Retinal pigment epithelial cell (primary cell): ENCODE measurements around the gene BMI1.

Experiments
- DNase-seq: peaks from one replicate; pipeline ENCODE4 v3.0.0-alpha.2; 2010; ENCODE audit warnings: low read depth
- H3K4me3 ChIP-seq: 2 replicates; pipeline ENCODE4 v1.5.1; 2011; ENCODE audit warnings: mild to moderate bottlenecking, low read length, control low read depth, moderate library complexity
- CTCF ChIP-seq: conservative IDR thresholded peaks from 2 replicates; pipeline ENCODE4 v1.5.1; 2011; ENCODE audit warnings: low read depth, low read length, control low read depth, inconsistent platforms

The BMI1 gene

DNA sequence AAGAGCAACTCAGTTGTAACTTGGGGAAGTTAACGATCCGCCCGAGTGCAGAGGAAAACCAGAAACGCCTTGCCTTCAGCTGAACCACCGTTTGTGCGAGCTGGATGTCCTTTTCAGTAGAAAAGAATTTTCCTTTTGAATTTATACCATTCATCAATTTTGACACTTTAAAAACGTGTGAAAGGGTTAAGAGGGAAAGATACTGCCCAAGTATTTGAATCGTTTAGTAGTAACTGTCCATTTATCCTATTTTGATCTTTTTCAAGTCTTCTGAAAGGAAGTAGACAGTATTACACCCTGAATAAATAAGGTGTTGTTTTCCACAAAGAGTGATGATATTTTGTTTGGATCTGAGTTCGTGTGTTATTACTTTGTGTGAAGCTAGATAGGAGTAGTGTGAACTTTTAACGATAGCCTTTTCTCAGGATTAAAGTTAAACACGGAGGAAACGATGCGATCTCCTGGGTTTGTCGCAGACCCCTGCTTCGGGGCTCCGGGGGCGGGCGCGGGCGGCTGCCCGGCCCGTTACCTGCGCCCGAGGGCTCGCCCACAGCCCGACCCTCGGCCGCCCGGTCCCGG lies 830 bp upstream of the BMI1 start:
- no peak for DNase-seq
- no peak for TF ChIP-seq CTCF
- peak overlapping the region; percentile 50 for H3K4me3 ChIP-seq

DNA sequence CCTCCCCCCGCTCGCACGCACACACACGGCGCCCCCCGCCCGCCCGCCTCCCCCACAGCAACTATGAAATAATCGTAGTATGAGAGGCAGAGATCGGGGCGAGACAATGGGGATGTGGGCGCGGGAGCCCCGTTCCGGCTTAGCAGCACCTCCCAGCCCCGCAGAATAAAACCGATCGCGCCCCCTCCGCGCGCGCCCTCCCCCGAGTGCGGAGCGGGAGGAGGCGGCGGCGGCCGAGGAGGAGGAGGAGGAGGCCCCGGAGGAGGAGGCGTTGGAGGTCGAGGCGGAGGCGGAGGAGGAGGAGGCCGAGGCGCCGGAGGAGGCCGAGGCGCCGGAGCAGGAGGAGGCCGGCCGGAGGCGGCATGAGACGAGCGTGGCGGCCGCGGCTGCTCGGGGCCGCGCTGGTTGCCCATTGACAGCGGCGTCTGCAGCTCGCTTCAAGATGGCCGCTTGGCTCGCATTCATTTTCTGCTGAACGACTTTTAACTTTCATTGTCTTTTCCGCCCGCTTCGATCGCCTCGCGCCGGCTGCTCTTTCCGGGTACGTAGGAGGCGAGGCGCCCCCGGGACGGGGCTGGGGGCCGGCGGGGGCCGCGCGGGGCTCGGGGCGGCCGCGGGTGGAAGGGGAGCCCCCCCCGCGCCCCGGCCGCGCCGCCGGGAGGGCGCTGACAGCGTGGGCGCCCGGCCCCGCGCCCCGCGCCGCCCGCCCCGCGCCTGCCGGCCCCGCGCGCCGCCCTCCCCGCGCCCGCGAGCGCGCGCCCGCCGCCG lies 441 bp downstream of the BMI1 start:
- peak overlapping the region; percentile 62 for H3K4me3 ChIP-seq
- DNase-seq = no peak
- no peak for TF ChIP-seq CTCF

- no peak for DNase-seq
Observed at GRCh38 chr10:22321924-22322640, 1.2 kb downstream of the BMI1 start.

DNA sequence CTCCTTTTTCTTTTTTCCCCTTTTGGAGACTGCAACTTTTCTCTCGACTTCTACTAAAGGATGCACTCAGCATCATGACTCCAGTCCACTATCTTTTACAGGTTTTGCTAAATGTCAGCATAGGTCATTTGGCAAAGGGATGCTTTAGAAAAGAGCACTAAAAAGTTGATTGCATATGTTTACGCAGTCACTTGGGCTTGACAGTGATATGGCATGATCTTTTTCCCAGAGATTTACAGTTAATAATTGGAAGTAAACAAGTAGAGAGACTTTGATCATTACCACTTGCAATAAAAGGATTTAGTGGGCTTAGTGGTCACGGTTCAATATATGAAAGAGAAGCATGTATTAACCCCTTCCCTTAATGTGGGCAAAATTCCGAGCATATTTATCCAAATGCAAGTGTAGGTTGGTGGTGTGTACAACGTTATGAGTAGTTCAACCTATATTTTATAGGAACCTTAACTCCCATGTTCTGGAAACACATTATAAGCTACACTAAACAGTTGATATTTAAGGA lies 1.8 kb downstream of the BMI1 start:
- DNase-seq = no peak
- H3K4me3 ChIP-seq = peak overlapping the region; percentile 66
- TF ChIP-seq CTCF = no peak

More at GRCh38 chr10:22321924-22322640, 1.2 kb downstream of the BMI1 start:
- H3K4me3 ChIP-seq = peak overlapping the region; percentile 66
- TF ChIP-seq CTCF = no peak

GRCh38 chr10:22323538-22324305 lies 2.8 kb downstream of the BMI1 start:
- no peak for DNase-seq
- H3K4me3 ChIP-seq = no peak overlapping the region
- TF ChIP-seq CTCF = no peak

DNA sequence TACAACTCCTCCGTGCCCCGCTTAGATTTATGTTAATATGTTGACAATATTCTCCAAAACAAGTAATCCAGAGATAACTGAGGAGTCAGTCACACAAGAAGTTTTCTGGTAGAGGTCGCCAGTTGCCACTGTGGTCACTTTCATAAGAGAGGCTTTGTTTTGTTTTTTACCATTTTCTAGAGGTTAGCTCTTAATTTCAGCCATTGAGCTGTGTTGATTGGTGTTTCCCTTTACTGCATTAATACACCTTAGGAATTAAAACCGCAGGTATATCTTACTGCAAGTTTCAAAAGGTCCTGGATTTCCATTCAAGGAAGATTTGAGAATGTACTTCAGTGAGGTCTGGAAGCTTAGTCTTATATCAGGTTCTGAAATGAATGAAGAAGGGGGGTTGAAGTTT lies 3.5 kb downstream of the BMI1 start:
- no peak overlapping the region for H3K4me3 ChIP-seq
- no peak for DNase-seq
- TF ChIP-seq CTCF = no peak
